HG02973 (cell line): Measurements from ENCODE around the gene AGPAT1.
"Not testable (repeated sequence)": the region's sequence is repeated elsewhere in the genome, so short reads cannot be mapped to it uniquely, and the experiment has no call there.

Experiments
- ATAC-seq: cut with Tn5 transposase; IDR thresholded peaks from one replicate; pipeline ENCODE4 v1.9.1; 2021; ENCODE audit warnings: moderate library complexity; ENCODE audit not compliant: unreplicated experiment

Gene AGPAT1

GRCh38 chr6:32151181-32151862 lies 24.6 kb downstream of the AGPAT1 start:
- no peak for ATAC-seq

- ATAC-seq = no peak
These were observed 25.7 kb downstream of the AGPAT1 start for GRCh38 chr6:32149932-32150870.

DNA sequence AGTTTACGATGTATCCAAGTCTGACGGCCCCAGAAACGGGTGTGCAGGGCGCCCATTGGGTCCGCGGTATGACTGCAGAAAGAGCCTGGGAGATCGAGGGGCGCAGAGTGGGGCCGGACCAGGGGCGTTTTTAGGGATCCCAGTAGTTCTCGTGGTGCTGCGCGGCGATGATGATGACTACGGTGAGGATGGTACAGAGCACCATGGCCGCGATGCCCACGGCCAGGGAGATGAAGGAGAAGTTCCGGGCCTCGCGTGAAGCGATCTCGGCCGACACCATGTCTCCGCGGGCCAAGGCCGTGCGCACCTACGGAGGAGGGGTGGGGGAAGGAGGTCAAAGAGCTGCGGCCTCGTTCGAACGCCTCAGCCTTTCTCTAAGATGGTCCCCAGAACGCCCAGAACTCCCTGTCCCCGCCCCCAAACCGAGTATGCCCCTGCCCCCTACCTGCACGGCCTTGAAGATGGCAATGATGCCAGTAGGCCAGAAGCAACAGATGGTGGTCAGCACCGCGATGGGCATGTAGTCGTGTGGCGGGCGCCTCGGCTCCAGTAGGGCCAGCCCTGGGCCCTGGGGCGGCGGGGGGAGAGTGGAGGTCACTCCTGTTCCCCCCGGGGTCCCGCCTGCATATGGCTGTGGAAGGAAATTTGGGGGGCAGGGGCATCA lies 26.7 kb downstream of the AGPAT1 start:
- no peak for ATAC-seq

DNA sequence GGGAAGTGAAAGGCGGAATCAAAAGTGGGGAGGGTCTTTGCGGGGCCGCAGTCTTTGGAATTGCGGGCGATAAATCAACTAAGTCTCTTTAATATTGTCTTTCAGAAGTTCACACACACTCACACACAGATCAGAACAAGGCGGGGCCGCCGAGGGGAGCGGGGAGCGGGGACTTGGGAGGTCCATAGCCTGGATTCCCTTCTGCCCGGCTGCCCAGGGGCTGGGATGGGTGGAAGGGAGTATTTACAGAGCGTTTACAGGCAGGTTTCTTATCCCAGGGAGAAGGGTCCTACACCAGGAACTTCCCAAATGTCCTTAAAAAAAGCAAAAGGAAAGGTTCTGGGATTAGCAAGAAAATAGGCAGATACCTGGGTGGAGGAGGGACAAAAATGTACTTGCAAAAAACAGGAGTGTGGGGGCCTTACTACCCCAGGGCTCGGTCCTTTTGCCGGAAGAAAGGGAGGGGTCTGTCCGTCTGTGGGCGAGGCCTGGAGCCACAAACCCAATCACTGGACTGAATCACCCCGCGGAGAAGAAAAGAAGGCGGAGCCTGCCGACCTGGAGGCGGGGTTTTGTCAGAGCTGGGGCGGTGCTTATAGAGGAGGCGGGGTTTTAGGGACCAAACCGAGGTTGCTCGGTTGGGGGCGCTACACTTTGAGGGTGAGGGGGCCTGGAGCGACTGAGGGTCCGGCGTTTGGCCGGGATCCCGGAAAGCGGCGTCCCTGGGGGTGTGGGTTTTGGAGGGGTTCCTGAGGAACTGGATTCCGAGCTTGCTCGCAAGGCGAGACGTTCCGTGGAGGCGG lies 27.4 kb downstream of the AGPAT1 start:
- ATAC-seq = no peak

GRCh38 chr6:32147401-32148132 lies 28.3 kb downstream of the AGPAT1 start:
- no peak for ATAC-seq

- ATAC-seq = no peak
These were observed 29.2 kb downstream of the AGPAT1 start for GRCh38 chr6:32146687-32147086.

DNA sequence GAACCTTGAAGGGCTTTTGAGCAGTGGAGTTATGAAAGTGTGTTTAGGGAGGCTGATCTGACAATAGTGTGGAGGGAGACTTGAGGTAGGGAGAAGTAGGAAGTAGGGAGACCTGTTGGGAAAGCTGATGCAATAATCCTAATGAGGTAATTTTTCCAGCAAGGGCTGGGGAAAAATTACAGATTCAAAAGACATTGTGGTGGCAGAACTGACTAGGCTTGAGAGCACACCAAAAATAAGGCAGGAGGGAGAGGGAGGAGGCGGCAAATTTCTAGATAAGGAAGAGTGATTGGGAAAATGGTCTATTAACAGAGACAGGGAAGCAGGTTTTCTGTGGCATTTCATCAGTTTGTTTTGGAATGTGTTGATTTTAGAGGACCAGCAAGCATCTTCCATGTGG lies 29.6 kb downstream of the AGPAT1 start:
- ATAC-seq = no peak

GRCh38 chr6:32144238-32144637 lies 31.6 kb downstream of the AGPAT1 start:
- ATAC-seq = not testable (repeated sequence)

GRCh38 chr6:32140420-32141046 lies 35.4 kb downstream of the AGPAT1 start:
- ATAC-seq = no peak

DNA sequence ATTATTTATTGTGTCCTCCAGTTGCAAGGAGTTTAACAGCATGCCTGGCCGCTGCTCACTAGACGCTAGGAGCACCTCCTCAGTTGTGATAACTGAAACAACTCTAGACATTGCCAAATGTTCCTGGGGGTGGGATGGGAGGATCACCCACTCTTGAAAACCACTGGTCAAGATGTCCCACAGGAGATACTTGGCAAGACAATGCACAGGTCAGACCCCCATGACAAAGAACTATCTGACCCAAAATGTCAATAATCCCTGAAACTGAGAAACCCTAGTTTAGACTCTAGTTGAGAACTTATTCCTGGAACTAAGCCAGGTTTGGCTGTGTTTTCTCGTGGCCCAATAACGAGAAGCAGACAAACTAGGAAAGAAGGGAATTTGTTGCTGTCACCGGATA lies 36.3 kb downstream of the AGPAT1 start:
- ATAC-seq = no peak

DNA sequence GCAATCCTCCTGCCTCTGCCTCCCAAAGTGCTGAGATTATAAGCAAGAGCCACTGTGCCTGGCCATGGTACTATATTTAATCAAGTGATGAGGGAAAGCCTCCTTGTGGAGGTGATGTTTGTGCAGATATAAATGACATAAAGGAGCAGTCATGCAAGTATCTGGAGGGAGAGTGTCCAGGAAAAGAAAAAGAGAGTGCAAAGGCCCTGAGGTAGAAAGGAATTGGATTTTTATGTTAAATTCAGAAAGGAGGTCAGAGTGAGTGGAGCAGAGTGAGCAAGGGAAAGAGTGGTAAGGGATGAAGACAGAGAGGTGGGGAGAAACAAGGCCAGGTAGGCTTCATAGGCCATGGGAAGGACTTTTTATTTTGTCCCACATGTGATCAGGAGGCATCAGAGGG lies 38.4 kb downstream of the AGPAT1 start:
- no peak for ATAC-seq

GRCh38 chr6:32133786-32134185 lies 42.1 kb downstream of the AGPAT1 start:
- ATAC-seq = no peak

- no peak for ATAC-seq
These were observed 43.8 kb downstream of the AGPAT1 start for GRCh38 chr6:32132110-32132509.

- no peak for ATAC-seq
These were observed 44.4 kb downstream of the AGPAT1 start for GRCh38 chr6:32131439-32131948.

- ATAC-seq = no peak
These were observed 46.4 kb downstream of the AGPAT1 start for GRCh38 chr6:32129297-32130088.

- ATAC-seq = no peak
These were observed 47.1 kb downstream of the AGPAT1 start for GRCh38 chr6:32128751-32129296.

GRCh38 chr6:32127717-32128592 lies 47.9 kb downstream of the AGPAT1 start, which contains the start of gene ATF6B:
Gene ATF6B, minus strand, starts transcription at chr6:32128246. Its CDS starts 39 bp downstream, at chr6:32128207.
- peak; percentile 76 for ATAC-seq
